IMR-90 (cell line): ENCODE data around the gene YLPM1. TPM values are rescaled to one million over a fixed set of nuclear protein-coding genes. Genes with fewer than 3 reads are reported as not detected.

Experiments
- ATAC-seq: fragments of 200-7000 bp; cut with Tn5 transposase; 2 replicates; pipeline ENCODE4 v1.9.1; 2020; ENCODE audit warnings: low read depth, mild to moderate bottlenecking, moderate library complexity
- BruUV-seq: library from RNA; stranded (reverse); fragments of 400-500 nt; replicated peaks from 2 replicates; lab custom pipeline; 2021; lab: Mats Ljungman, UMichigan
- CTCF ChIA-PET: fragments of 300-600 bp; formaldehyde crosslinking; extraction: SDS; loops from one replicate; lab custom pipeline; 2021; ENCODE audit warnings: antibody characterized with exemption; lab: Yijun Ruan, JAX
- POLR2A ChIA-PET: fragments of 300-600 bp; sonication (Branson Sonifier 250); formaldehyde crosslinking; loops from one replicate; lab custom pipeline; 2022; ENCODE audit warnings: antibody characterized with exemption; ENCODE audit not compliant: unreplicated experiment; lab: Charles Lee
- DNase-seq: peaks from one replicate; pipeline ENCODE4 v3.0.0; 2013
- H2AFZ ChIP-seq: replicated peaks from 2 replicates; pipeline ENCODE3; 2013; ENCODE audit warnings: low read length, mild to moderate bottlenecking; ENCODE audit not compliant: poor library complexity
- H2AK5ac ChIP-seq: 2 replicates; pipeline ENCODE4 v1.6.1; 2013; ENCODE audit warnings: low read depth, low read length, inconsistent platforms
- H2AK9ac ChIP-seq: replicated peaks from 2 replicates; pipeline ENCODE3; 2013; ENCODE audit warnings: mild to moderate bottlenecking, low read depth, low read length, moderate library complexity; ENCODE audit not compliant: poor library complexity
- H2BK120ac ChIP-seq: 2 replicates; pipeline ENCODE4 v1.6.1; 2013; ENCODE audit warnings: low read depth, low read length, inconsistent platforms
- H2BK15ac ChIP-seq: 3 replicates; pipeline ENCODE4 v1.6.1; 2013; ENCODE audit warnings: low read depth, low read length, inconsistent platforms
- H2BK20ac ChIP-seq: 2 replicates; pipeline ENCODE4 v1.6.1; 2013; ENCODE audit warnings: low read depth, mild to moderate bottlenecking, inconsistent platforms, low read length, moderate library complexity
- H2BK5ac ChIP-seq: 2 replicates; pipeline ENCODE4 v1.6.1; 2013; ENCODE audit warnings: mild to moderate bottlenecking, low read depth, low read length, inconsistent platforms; ENCODE audit not compliant: poor library complexity, severe bottlenecking
- H3K14ac ChIP-seq: replicated peaks from 2 replicates; pipeline ENCODE4 v1.6.1; 2013; ENCODE audit warnings: low read depth, low read length, inconsistent platforms
- H3K18ac ChIP-seq: 2 replicates; pipeline ENCODE4 v1.6.1; 2013; ENCODE audit warnings: low read depth, low read length, control low read depth
- H3K23ac ChIP-seq: 2 replicates; pipeline ENCODE4 v1.6.1; 2013; ENCODE audit warnings: low read depth, low read length, inconsistent platforms
- H3K27ac ChIP-seq: 2 replicates; pipeline ENCODE4 v1.5.1; 2013; ENCODE audit warnings: mild to moderate bottlenecking, control low read depth, low read length; ENCODE audit not compliant: insufficient read depth
- H3K27me3 ChIP-seq: 2 replicates; pipeline ENCODE4 v1.6.1; 2013; ENCODE audit warnings: low read length; ENCODE audit not compliant: control insufficient read depth, insufficient read depth
- H3K36me3 ChIP-seq: 2 replicates; pipeline ENCODE4 v1.6.1; 2013; ENCODE audit warnings: low read length, mixed read lengths; ENCODE audit not compliant: control insufficient read depth, insufficient read depth
- H3K4ac ChIP-seq: 2 replicates; pipeline ENCODE4 v1.6.1; 2013; ENCODE audit warnings: low read depth, low read length, inconsistent platforms
- H3K4me1 ChIP-seq: 2 replicates; pipeline ENCODE4 v1.6.1; 2013; ENCODE audit warnings: low read length, mixed read lengths; ENCODE audit not compliant: control insufficient read depth, insufficient read depth
- H3K4me2 ChIP-seq: 2 replicates; pipeline ENCODE4 v1.6.1; 2013; ENCODE audit warnings: low read depth, mild to moderate bottlenecking, control low read depth, low read length, moderate library complexity
- H3K4me3 ChIP-seq: 2 replicates; pipeline ENCODE4 v1.5.1; 2013; ENCODE audit warnings: low read depth, mild to moderate bottlenecking, control low read depth, low read length, moderate library complexity; ENCODE audit not compliant: insufficient read depth
- H3K56ac ChIP-seq: 2 replicates; pipeline ENCODE4 v1.6.1; 2013; ENCODE audit warnings: low read length, inconsistent platforms; ENCODE audit not compliant: insufficient read depth; ENCODE audit errors: extremely low read depth
- H3K79me1 ChIP-seq, 2 experiments: 2 replicates each; pipeline ENCODE4 v1.6.1; 2013; ENCODE audit warnings: low read length in 2 of 2, inconsistent platforms in 1 of 2, low read depth in 1 of 2
- H3K9ac ChIP-seq: 2 replicates; pipeline ENCODE4 v1.6.1; 2013; ENCODE audit warnings: low read depth, low read length, control low read depth
- H3K9me1 ChIP-seq: 2 replicates; pipeline ENCODE4 v1.6.1; 2013; ENCODE audit warnings: low read length, inconsistent platforms; ENCODE audit not compliant: insufficient read depth
- H3K9me3 ChIP-seq: 2 replicates; pipeline ENCODE4 v1.6.1; 2013; ENCODE audit warnings: low read length; ENCODE audit not compliant: control insufficient read depth, insufficient read depth
- H4K20me1 ChIP-seq: 2 replicates; pipeline ENCODE4 v1.6.1; 2013; ENCODE audit warnings: low read length, inconsistent platforms; ENCODE audit not compliant: insufficient read depth
- H4K5ac ChIP-seq: 2 replicates; pipeline ENCODE4 v1.6.1; 2013; ENCODE audit warnings: mild to moderate bottlenecking, low read depth, low read length, control low read depth
- H4K8ac ChIP-seq, 2 experiments: 2 replicates each; pipeline ENCODE4 v1.6.1; 2013; ENCODE audit warnings: low read depth in 2 of 2, low read length in 2 of 2, control low read depth in 1 of 2, inconsistent platforms in 1 of 2
- H4K91ac ChIP-seq: 2 replicates; pipeline ENCODE4 v1.6.1; 2013; ENCODE audit warnings: low read depth, low read length, inconsistent platforms; ENCODE audit not compliant: insufficient read depth
- BHLHE40 ChIP-seq: fragments of 150-350 bp; IDR thresholded peaks from 2 replicates; pipeline ENCODE4 v1.6.1; 2016; ENCODE audit warnings: mild to moderate bottlenecking, low read depth, low read length
- NFE2L2 ChIP-seq: fragments of 150-350 bp; IDR thresholded peaks from 2 replicates; pipeline ENCODE4 v1.6.1; 2016; ENCODE audit warnings: low read depth, mild to moderate bottlenecking, low read length
- RCOR1 ChIP-seq: IDR thresholded peaks from 2 replicates; pipeline ENCODE4 v1.6.1; 2012; ENCODE audit warnings: mild to moderate bottlenecking, low read length, improper control_type of control experiment; ENCODE audit not compliant: insufficient replicate concordance
- WGBS, 2 experiments: methylation state at CpG; one replicate each; pipeline versions ENCODE4 v1.1.5 to v1.1.7; 2013; ENCODE audit warnings: missing lambda C conversion rate in 2 of 2; ENCODE audit not compliant: insufficient read length in 1 of 2; ENCODE audit errors: extremely low coverage in 2 of 2; 5-methylcytosine and 5-hydroxymethylcytosine counted together
- dilution Hi-C: fragments of 300-500 bp; cut with HindIII; formaldehyde crosslinking; loops from one replicate; pipeline ENCODE4 v1.14.3; 2018; ENCODE audit warnings: low sequenced_read_pairs; ENCODE audit not compliant: unreplicated experiment
- in situ Hi-C: fragments of 300-500 bp; cut with MboI; formaldehyde crosslinking; loops from 3 replicates; pipeline ENCODE4 v1.14.3; 2019; ENCODE audit warnings: low sequenced_read_pairs, inconsistent platforms, mixed read lengths
- intact Hi-C: fragments of 100-400 bp; cut with micrococcal nuclease; formaldehyde crosslinking; loops from 2 replicates; pipeline ENCODE4 v1.10.0; 2022
- polyA plus RNA-seq, 3 experiments: library from polyadenylated mRNA; depleted of rRNA; stranded (reverse); fragments of >200 nt; gene quantifications; 2 replicates each; pipeline ENCODE4 v1.2.3, GENCODE V29; 2012; ENCODE audit warnings: low replicate concordance in 1 of 3
- total RNA-seq: library from RNA; depleted of rRNA; stranded (reverse); fragments of >200 nt; gene quantifications from 2 replicates; pipeline ENCODE4 v1.2.3, GENCODE V29; 2012

Gene YLPM1
- total and polyA plus RNA-seq, 2 of the 4 experiments (the other 2 are of a cell fraction): 8.2 to 19.7 TPM

DNA sequence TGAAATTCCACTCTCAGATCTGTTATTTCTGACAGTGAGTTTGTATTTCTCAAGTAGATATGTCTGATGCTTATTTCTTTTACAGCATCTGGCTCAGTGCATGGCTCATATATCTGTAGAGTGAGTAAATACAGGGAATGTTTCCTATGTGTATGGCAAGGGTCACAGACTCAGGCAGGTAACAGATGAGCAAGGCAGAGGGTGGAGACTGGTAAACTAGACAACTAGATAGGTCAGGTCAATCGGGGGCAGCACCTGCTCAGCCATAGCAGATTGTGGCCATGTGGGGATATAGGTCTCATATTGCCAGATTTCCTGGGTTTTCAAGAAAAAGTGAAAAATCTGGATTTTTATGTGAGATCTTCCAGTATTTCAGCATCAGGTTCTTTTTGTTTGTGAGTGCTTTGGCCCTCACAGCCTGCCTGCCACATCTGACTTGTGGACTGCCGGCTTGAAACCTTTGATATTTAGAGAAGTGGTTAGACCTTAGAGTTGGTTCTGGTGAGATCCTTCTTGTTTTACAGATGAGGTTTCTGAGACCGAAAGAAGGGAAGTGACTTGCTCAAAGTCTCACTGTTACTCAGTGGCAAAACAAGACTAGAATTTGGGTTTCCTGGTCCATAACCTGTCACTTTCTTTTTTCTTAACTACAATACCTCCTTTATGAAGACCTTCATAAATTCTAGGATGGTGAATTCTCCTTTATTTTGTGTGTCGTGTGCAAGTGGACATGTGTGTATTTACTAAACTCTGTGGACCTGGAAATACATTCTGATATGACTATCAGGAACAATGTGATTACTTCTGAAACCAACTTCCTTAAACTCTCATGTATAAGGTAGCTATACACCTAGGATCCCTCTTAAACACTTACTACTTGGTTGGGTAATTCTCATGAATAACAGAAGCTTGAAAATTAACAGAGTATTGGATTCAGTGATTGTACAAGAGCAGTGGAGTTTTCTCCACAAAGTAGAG, 78.4 kb downstream of the YLPM1 start:
- in situ Hi-C loops: no loop called here
- WGBS, 2 experiments: 100% methylated on average over 1 of the region's 4 CpGs; no CpG with 5 or more reads in 1 of the 2 experiments
- Histone ChIP-seq H2BK120ac (no peak overlapping the region), H4K5ac (no peak overlapping the region), H3K9ac (no peak overlapping the region), H3K36me3 (peaks cover 5% of the 10 kb centered on the region), H3K18ac (no peak overlapping the region), H3K27me3 (no peaks in the 10 kb centered on the region), H3K4me2 (no peak overlapping the region), H2AFZ (no peak overlapping the region), H3K4me3 (no peak overlapping the region), H3K9me1 (peaks cover 9% of the 10 kb centered on the region; the same call in 1 of the 2 replicates), H4K20me1 (no peaks in the 10 kb centered on the region), H3K4ac (no peak overlapping the region), H2BK15ac (no peak overlapping the region), H3K27ac (no peak overlapping the region), H2BK5ac (no peak overlapping the region), H3K14ac (no peak overlapping the region), H3K79me1 (peaks cover 3 to 8% of the 10 kb centered on the region in 2 experiments; a peak in 2 of 4 replicates), H4K8ac (no peak overlapping the region), H2AK5ac (no peak overlapping the region), H4K91ac (no peak overlapping the region), H3K4me1 (peaks cover 8% of the 10 kb centered on the region), H3K56ac (no peak overlapping the region), H2AK9ac (no peak overlapping the region), H2BK20ac (no peak overlapping the region), H3K9me3 (no peaks in the 10 kb centered on the region), H3K23ac (no peak overlapping the region)
- DNase-seq: no peak
- TF ChIP-seq BHLHE40 (no peak), NFE2L2 (no peak), RCOR1 (no peak)
- BruUV-seq: no TSS peak
- dilution Hi-C loops: no loop called here
- ChIA-PET CTCF (no interaction called here), POLR2A (interaction anchor here (1.3 kb wide), 1 partner anchor 11 kb away, joined by 3 read pairs; no protein-coding TSS in a partner anchor)
- ATAC-seq: no peak
- intact Hi-C loops: no loop called here
